Lower lobe of right lung (tissue), 2 donors: ENCODE measurements around the gene ZNF789. TPM values are rescaled to one million over a fixed set of nuclear protein-coding genes. Genes with fewer than 3 reads are reported as not detected.

Experiments
- ATAC-seq, 2 donors: fragments of 200-7000 bp; cut with Tn5 transposase; one replicate each; pipeline ENCODE4 v1.9.1; 2020 to 2022; ENCODE audit warnings: mild to moderate bottlenecking in 2 of 2, moderate library complexity in 2 of 2
- DNase-seq: peaks from one replicate; pipeline ENCODE4 v3.0.0-alpha.2; 2020
- H3K27ac ChIP-seq: fragments of 200-600 bp; one replicate; pipeline ENCODE4 v1.8.0; 2022
- H3K27me3 ChIP-seq: fragments of 200-600 bp; one replicate; pipeline ENCODE4 v1.8.0; 2022; ENCODE audit warnings: low read depth
- H3K36me3 ChIP-seq: fragments of 200-600 bp; one replicate; pipeline ENCODE4 v1.8.0; 2022; ENCODE audit warnings: mild to moderate bottlenecking
- H3K4me1 ChIP-seq: fragments of 200-600 bp; one replicate; pipeline ENCODE4 v1.8.0; 2022
- H3K4me3 ChIP-seq: fragments of 200-600 bp; one replicate; pipeline ENCODE4 v1.8.0; 2022; ENCODE audit warnings: mild to moderate bottlenecking
- H3K9me3 ChIP-seq: fragments of 200-600 bp; one replicate; pipeline ENCODE4 v1.8.0; 2022
- intact Hi-C: fragments of 100-400 bp; cut with DNase I; formaldehyde crosslinking; loops from one replicate; pipeline ENCODE4 v1.11.0; 2022
- total RNA-seq: library from RNA; stranded (reverse); fragmentation: NEBNext Ultra II Directional; extraction: Animal tissue kit (Norgen Biotek cat#: 25700); gene quantifications from one replicate; pipeline ENCODE4 v1.2.1, GENCODE V29; 2021
- TF ChIP-seq, protein P1 (sequence below): fragments of 200-600 bp; IDR thresholded peaks from one replicate; pipeline ENCODE4 v1.8.0; 2022; ENCODE audit warnings: antibody characterized with exemption, mild to moderate bottlenecking
- donor health status: DM: no; HTN: yes; CAD: no; lungs with severe emphysema.

Gene ZNF789
- total RNA-seq, 1 donor from 2014 or later: 11.1 TPM

DNA sequence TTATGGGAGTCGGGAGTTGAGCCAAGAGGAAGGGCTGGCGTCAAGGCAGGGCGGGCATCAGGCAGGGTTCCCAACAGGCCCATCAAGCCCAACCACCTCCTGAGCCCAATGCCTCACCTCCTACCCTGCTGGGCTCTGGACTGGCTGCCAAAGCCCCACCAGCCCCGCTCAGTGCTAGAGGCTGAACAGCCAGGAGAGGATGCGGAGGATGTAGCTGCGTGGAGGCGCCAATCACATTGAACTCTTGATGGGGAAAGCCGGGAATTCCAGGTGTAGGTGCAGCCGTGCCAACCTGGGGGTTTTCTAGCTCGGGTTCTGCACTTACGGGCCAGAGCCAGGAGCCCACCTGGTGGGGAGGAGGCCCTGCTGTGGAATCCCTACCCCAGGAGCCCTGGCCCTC, 19.6 kb upstream of the ZNF789 start:
- Histone ChIP-seq H3K27me3 (no peaks in the 10 kb centered on the region), H3K27ac (no peak overlapping the region), H3K4me1 (no peaks in the 10 kb centered on the region), H3K9me3 (no peaks in the 10 kb centered on the region), H3K36me3 (peaks cover 100% of the 10 kb centered on the region), H3K4me3 (no peak overlapping the region)
- ATAC-seq (no peak), DNase-seq (no peak)
- TF ChIP-seq, protein P1, sequence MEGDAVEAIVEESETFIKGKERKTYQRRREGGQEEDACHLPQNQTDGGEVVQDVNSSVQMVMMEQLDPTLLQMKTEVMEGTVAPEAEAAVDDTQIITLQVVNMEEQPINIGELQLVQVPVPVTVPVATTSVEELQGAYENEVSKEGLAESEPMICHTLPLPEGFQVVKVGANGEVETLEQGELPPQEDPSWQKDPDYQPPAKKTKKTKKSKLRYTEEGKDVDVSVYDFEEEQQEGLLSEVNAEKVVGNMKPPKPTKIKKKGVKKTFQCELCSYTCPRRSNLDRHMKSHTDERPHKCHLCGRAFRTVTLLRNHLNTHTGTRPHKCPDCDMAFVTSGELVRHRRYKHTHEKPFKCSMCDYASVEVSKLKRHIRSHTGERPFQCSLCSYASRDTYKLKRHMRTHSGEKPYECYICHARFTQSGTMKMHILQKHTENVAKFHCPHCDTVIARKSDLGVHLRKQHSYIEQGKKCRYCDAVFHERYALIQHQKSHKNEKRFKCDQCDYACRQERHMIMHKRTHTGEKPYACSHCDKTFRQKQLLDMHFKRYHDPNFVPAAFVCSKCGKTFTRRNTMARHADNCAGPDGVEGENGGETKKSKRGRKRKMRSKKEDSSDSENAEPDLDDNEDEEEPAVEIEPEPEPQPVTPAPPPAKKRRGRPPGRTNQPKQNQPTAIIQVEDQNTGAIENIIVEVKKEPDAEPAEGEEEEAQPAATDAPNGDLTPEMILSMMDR: no peak
- intact Hi-C loops: no loop called here

DNA sequence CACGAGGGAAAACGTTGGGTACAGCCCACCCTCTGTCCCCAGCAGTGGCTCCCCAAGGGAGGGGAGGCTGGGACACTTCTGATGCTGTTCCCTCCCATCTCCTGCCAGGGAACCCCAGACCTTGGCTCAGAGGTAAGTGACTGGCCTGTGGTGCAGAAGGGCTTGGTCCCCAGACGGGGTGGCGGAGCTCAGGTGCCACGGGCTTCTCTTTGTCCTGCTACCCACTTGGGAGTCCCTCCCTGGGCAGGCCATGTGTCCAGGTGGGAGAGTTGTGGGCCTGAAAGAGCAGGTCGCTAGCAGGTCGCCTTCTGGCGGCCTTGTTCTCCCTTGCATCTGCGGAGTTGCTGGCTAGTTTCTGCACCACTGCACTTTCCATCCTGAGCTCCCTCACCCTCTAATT, 16.8 kb upstream of the ZNF789 start:
- TF ChIP-seq, protein P1: no peak
- Histone ChIP-seq H3K4me3 (no peak overlapping the region), H3K27me3 (no peaks in the 10 kb centered on the region), H3K36me3 (peaks cover 99% of the 10 kb centered on the region), H3K4me1 (peaks cover 9% of the 10 kb centered on the region), H3K9me3 (no peaks in the 10 kb centered on the region), H3K27ac (no peak overlapping the region)
- no peak for DNase-seq
- no peak for ATAC-seq
- intact Hi-C loops: no loop called here

DNA sequence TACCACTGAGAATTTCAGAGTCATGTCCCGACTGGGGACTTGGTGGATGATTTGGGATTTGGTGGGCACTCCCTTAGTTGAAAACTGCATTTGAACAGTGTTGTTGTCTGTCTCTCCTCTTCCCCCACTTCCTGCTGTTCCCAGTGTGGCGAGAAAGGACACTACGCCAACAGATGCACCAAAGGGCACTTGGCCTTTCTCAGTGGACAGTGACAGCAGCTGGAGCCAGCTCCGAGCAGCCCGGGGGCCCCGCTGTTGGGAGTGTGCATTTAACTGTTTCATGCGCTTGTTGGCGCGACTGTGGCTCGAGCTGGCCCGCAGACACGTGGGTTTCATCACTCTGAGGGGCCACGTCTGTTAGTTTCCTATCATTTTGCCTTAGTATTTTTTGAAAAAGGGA, 16.4 kb upstream of the ZNF789 start:
- no peaks in the 10 kb centered on the region for H3K9me3 ChIP-seq
- intact Hi-C loops: no loop called here
- H3K27me3 ChIP-seq: no peaks in the 10 kb centered on the region
- TF ChIP-seq, protein P1: no peak
- H3K4me1 ChIP-seq: peaks cover 11% of the 10 kb centered on the region
- ATAC-seq (no peak), DNase-seq (no peak)
- H3K36me3 ChIP-seq: peaks cover 94% of the 10 kb centered on the region
- H3K27ac ChIP-seq: no peak overlapping the region
- H3K4me3 ChIP-seq: no peak overlapping the region

DNA sequence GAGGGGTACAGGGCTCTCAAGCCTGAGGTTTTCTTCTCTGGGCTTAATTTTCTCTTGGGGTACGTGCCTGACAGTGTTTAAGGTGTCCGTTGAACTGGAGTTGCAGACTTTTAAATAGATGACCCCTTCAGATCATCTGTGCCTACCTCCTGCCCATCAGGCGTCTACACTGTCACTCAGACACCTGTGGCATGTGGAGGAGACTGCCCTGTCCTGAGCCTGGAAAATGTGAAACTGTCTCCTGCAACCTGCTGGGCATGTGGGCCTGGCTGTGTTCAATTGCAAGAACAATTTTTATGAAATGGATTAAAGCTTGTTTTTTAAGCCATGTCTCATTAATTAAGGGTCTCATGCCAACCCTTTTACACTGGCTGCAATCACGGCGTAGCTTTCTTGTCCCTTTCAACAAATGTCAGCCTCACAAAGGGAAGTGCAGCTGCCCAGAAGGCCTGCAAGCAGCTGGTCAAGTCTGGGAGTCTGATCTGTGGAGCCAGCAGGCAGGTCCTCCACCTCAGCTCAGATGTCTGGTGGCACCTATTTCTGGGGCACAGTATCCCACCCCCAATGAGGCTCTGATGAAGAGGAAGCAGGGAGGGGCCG, 15.5 kb upstream of the ZNF789 start:
- no peaks in the 10 kb centered on the region for H3K27me3 ChIP-seq
- H3K36me3 ChIP-seq: peaks cover 86% of the 10 kb centered on the region
- ATAC-seq: no peak
- intact Hi-C loops: no loop called here
- DNase-seq: no peak
- no peaks in the 10 kb centered on the region for H3K9me3 ChIP-seq
- TF ChIP-seq, protein P1: no peak
- no peak overlapping the region for H3K4me3 ChIP-seq
- H3K27ac ChIP-seq: no peak overlapping the region
- peaks cover 11% of the 10 kb centered on the region for H3K4me1 ChIP-seq

DNA sequence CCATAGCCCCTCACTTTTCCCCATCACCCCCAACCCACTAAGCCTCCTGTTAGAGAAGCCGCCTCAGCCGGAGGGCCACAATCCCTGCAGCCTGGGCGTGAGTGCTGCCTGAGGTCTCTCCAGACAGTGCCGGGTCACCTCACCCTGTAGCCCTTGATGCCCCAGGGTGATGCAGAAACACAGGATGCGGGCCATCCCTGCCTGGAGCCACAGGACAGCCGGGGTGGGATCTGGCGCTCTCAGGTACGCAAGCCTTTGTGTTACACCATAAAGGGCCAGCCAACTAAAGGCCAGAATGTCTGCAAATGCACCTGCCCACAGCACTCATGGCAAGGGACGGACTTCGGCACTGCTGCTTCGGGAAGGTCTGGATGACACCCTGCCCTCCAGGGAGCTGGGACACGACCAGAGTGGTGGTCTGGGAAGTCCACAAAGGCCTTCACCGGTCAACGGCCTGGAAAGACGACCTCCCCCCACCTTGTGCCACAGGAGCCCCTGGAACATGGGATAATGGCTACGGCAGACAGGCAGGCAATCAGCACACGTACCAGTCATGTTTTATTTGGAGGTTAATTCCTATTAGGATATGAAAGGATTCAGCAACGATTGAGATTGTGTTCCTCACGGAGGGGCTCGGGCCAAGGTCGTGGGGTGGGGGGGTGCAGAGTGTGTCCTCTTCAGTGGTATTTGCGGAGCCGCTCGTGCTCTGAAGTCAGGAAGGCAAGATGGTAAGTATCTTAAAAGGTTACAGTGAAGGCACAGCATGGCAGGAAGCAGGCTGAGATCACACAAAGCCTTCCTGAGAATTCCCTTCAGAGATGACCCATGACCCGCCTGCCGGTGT, 14.8 kb upstream of the ZNF789 start:
- Histone ChIP-seq H3K4me1 (peaks cover 11% of the 10 kb centered on the region), H3K27me3 (no peaks in the 10 kb centered on the region), H3K27ac (no peak overlapping the region), H3K4me3 (no peak overlapping the region), H3K36me3 (peaks cover 79% of the 10 kb centered on the region), H3K9me3 (no peaks in the 10 kb centered on the region)
- ATAC-seq: no peak
- no peak for DNase-seq
- intact Hi-C loops: no loop called here
- TF ChIP-seq, protein P1: no peak
